ENCODE measurements around the gene ZEB2.

The ZEB2 gene

DNA sequence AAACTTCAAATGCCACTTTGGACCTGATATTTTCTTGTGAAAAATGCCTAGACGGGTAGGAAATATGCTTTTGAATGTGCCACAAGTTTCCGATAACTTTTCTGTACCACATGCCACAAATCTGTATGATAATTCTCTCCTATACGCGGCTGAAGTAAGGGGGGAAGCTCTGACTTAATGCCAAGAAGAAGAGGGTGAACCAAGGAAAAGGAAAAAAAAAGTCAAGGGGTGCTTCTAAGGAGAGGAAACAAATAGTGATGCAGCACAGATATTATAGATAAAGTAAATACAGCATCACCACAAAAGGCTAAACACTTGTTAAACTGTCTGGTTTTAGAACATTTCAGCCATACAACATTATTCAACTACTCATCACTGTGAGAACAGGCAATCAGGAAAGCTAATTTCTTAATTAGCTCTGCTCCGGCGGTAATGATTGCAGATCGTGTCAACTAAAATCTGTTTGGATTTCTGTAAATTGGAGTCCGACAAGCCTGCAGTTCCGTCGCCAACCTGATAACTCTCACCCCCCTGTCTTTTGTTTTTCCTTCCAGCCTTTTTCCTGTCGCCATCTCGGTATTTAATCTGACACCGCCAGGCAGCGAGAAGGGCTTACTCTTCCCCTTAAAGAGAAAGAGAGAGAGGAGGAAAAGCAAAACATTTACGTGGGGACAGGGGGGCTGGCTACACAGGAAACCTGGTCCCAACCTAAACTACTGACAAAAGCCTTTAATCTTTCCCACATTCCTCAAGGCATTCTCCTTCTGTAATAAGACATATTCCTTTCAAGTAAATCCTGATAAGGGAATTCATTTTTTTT is 67.5 kb downstream of the ZEB2 start:
- DNase-seq (ENCODE audit: low read depth, low spot score), result peak; percentile 74

DNA sequence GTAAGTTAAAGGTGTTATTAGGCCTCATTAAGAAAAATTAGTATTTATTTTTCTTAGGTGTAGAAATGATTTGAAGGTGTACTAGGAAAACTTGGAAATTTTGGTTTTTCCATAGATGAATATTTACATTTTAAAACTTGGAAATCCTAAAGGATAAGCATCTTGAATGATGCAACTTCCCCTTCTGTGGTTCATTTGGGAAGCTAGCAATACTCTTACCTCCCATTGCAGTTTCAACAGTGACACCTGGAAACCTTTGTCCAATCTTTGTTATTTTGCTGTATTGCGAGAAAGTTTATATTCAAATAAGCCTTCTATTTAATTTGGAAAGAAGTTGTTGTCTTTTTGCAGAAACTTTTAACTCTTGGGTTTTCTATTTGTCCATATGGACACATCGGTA is 68.5 kb downstream of the ZEB2 start:
- no peak for DNase-seq (ENCODE audit: low read depth, low spot score)

DNA sequence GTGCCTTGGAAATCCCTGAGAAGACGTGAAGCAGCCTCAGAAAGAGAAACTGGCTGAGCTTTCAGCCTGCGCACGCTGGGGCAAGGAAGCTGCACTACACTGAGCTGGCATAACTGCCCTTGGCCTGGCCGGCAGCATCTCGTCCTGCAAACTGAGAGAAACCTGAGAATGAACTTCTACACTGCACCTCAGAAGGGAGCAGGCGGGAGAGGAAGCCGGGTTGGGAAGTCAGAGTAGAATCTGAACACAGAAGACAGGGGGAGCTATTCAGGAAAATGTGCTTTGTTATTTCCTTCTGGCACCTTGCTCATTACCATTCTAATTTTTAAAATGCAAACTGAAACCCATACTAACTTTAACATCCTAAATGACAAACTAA is 70.9 kb downstream of the ZEB2 start:
- peak; percentile 48 for DNase-seq (ENCODE audit: low read depth, low spot score)

DNA sequence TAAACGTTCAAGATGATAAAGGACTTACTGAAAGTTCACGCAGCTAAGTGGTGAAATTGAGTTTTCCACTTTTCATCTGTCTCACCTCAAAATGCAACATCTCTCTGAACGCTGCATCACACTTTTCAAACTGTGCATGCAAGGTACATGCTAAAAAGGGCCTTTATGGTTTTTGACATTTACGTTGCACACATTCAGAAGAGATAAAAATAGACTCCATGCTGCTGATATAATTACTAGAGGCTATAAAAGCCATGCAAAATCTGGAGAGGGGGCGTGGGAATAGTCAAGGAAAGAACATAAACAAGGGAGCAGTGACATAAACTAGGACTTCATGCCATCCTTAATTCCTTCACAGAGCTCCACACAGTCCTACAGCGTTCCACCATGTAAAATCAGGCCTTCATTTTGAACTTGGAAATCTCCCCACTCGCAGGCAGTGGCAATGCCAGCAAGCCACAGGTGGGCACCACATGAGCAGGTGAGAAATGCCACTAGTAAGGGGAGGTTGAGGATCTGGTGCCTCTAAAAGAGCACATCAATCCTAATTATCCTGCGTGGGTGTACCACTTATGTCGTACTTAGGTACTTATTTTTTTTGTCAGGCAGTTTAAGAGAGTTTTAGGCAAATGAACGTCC is 71.4 kb downstream of the ZEB2 start:
- no peak for DNase-seq (ENCODE audit: low read depth, low spot score)

DNA sequence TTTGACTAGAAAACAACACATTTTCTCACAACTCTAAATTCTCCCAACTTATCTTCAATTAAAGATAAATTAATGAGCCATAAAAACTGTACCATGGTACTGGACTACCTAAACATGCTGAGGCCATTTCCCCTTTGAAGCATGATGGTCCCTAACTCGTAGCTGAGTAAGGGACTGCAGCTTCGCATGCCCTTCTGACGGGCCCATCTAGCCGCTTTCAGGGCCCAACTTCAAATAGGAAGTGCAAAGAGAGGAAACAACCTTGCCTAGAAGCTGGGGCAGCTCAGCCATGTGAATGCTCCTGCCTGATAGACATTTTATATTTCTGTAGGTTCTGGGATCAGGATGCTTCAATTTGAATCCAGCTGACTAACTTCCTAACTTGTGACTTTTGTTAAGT is 72.4 kb downstream of the ZEB2 start:
- DNase-seq (ENCODE audit: low read depth, low spot score), result no peak

DNA sequence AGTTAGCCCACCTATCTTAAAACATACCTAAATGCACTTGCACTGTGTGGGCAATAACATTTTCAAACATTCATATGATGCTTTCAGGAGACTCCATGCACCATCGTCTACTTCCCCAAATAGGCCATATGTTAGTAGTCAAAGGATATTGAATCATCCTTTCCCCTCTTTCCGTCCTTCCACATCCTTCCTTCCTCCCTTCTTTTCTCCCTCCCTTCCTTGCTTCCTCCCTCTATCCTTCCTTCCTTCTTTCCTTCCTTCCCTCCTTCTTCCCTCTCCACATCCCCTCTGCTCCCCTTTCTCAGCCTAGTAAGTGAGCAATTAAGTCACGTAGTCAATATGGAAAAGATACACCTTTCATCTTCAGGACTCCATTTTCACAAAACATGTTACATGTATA is 73.8 kb downstream of the ZEB2 start:
- DNase-seq (ENCODE audit: low read depth, low spot score), result no peak

DNA sequence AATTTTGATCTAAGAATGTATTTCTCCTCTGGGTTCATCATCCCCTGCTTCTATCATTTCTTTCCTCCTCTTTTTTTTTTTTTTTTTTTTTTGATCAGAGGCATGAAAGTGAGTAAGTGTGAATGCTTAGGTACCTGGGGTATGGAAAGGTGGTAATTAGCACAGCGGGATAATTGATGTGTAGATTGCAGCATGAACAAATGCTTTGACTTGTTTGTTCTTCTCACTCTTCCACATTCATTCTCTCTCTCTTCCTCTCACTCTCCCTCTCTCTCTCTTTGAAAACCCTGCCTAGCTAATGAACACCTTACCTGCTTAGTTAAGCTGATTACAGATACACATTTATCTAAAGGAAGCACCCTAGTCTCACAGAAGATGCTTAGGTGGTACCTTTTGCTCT is 74.7 kb downstream of the ZEB2 start:
- no peak for DNase-seq (ENCODE audit: low read depth, low spot score)

DNA sequence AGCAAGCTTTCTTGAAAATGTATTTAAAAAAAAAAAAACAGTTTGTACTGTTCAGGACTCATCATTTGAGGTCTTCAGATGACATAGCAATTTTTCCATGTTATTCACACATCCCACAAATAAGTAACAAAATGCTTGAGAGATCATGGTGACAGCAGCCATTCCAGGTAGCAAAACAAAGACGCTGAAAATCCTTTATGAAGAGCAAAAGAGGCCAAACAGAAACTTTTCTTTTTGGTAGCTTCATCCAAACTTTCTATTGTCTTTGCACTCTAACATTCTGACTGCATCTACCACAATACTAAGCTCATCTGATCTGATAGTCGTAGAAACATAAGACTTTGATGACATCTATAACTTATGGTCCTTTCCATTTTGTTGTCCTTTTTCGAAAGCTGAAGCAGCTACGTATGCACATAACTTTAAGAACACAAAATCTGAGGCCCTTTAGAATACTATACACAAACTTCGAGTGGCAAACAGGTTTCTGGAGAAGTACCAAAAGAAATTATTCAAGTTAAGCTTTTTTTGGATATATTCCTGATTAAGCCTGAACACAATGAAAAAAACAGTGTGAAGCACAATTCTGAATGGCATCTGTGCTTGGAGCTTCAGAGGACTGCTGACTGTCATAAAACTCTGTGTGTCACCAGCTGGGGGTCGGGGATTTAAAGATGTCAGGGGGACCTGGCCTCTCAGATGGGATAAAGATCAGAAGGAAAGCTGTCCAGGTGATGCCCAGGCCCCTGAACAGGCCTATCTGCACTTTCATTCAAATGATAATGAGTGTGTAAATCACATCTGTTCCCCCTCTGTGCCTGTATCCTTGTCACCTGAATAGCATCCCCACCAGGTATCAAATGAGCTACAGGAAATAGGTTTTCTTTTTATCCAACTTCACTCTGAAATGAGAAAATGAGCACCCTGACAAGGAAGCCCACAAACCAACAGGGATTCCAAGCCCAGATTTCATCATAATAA is 75.8 kb downstream of the ZEB2 start:
- peak; percentile 41 for DNase-seq (ENCODE audit: low read depth, low spot score)

DNA sequence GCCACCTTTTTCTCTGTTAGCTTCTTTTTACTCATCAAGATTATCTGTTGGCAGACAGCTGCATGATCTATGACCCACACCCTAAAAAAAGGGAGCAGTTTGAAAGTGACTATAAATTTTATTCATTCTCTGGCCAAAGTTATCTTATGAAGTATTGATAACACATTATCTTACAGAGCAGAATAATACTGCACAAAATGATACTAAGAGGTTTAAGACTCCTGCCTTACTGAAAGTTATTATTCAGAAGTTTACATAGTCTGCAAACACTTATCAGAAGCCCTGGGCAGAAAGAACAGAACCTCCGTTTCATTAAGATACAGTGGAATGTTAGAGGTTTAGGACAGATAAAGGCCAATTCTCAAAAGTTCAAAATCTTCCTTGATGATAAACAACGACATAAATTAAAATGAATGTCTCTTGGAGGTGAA is 78.2 kb downstream of the ZEB2 start:
- DNase-seq (ENCODE audit: low read depth, low spot score), result no peak

DNA sequence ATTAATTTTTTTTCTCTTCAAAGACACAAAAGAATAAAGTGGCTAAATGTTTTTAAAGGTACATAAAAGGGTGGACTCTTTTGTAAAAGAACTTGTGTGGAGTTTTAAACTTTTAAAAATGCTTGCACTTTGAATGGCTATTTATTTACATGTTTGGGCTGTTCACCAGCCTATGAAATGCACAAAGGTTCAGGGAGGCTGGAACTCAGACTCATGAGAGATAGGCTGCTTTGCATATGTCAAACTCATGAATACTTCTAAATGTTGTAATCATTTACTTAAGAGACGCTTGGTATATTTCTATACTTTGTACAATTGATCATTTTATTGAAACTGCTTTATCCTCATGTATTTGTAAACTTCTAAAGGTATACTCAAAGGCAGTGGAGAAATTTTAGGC is 79.9 kb downstream of the ZEB2 start:
- no peak for DNase-seq (ENCODE audit: low read depth, low spot score)

DNA sequence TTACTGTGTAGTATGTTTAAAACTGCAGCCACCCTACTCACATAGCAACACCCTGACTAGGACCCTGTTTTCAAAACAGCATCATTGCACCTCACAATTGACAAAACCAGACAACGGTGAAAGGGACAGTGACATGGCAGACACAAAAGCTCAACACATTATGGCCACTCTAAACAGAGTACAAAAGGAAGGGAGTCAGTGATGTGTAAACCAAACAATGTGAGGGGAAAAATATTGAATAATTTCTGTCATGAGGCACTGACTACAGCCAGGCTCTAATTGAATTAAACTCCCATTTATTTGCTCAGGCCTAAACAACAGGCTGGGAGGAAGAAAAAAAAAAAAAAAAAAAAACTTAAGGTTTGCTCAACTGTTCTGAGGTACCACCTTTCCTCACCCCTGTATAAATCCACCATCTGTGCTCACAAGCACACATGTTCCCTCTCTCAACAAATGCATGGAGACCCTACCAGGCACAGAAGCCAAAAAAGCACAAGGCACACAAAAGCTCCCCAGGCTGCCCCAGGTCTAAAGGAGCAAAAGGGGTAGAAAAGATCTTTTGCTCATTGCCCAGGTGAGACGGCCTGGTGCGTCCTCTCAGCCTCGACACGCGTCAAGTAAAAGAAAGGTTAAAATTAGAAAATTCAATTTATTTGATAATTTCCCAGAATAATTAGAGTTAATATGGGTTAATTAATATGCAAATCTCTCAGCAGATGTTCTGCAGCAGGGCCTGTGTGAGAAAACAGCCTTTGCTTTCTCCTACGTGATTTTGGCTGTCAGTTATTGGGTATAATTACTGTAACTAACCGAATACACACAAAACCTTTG is 80.9 kb downstream of the ZEB2 start:
- DNase-seq (ENCODE audit: low read depth, low spot score), result no peak

DNA sequence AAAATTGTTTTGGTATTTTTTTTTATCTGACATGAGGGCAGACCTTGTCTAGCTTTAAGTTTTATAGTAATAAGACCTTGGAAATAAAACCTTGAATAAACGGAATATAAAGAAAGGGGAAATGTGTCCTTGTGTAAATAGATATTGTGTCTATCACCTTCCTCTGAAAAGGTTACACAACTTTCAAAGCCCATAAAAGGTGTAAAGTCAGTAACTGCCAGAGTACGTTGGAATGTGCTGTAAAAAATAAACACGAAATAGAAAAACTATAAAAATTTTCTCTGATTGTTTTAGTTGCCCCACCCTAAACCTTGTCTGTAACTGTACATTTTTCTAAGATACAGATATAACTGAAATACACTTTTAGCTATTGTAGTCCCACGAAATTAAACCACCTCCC is 82.3 kb downstream of the ZEB2 start:
- no peak for DNase-seq (ENCODE audit: low read depth, low spot score)

DNA sequence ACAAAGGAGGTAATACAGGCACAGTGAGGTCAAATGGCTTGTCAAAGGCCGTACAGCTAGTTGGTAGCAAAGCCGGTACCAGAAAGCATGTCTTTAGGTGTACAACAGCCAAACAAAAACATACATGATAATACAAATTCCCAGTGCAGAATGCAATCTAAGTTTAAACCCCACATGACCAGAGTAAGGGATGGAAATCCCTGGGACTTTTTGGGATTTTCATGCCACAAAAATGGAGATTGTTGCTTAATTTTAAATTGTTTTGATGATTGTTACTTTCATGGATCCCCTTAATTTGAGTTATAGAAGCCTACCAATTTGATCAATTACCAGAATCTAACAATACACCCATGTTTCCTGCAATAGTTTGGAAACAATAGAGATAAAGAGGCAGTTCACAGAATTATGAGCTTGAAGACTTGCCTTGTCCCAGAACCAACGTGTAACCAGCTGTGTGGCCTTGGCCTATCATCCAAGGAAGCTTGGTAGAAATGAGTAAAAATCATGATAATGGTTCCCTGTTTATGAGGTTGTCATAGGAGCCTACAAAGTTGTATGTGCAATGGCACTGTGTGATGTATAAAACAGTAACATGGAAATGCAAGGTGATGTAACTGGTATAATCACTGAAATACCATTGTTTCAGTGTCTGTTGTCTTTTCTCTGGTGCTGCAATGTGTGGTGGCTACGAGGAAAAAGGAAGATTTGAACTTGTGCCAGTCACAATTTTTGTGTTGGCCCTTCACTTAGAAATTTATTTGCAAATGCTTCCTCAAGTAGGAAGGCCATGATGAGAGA is 85.3 kb downstream of the ZEB2 start:
- no peak for DNase-seq (ENCODE audit: low read depth, low spot score)

DNA sequence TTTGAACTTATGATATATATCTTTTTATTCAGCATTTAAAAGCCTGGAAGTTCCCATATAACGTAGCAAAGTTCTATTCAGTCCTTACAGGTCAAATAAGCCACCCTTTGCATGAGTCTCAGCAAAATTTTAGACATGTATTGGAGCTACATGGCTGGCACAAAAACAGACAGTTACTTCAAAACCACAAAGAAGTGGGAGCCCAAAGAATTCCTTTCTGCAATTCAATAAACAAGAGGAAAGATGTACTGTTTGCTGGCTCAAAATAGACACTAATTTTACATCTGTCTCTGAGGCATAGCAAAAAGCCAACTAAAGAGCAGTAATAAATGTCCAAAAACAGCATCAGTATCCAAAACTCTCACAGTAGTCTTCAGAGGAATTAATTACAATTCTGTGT is 87.0 kb downstream of the ZEB2 start:
- DNase-seq (ENCODE audit: low read depth, low spot score), result no peak

DNA sequence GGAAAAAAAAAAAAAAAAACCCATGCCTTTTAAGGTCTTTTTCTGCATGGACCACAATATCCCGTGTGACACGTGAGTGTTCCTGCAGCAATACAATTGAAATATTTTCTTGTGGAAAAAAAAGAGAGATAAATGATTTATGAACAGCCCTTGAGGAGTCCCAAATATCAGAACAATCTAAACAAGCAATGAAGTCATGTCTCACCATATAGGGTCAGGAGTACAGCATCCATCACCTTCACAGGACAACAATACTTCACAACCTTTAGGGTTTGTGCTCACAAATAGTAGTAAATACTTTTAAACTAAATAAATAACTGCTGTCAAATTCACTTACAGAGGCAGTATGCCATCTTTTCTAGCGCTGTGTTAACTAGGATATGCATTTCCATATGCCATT is 87.9 kb downstream of the ZEB2 start:
- DNase-seq (ENCODE audit: low read depth, low spot score), result no peak

DNA sequence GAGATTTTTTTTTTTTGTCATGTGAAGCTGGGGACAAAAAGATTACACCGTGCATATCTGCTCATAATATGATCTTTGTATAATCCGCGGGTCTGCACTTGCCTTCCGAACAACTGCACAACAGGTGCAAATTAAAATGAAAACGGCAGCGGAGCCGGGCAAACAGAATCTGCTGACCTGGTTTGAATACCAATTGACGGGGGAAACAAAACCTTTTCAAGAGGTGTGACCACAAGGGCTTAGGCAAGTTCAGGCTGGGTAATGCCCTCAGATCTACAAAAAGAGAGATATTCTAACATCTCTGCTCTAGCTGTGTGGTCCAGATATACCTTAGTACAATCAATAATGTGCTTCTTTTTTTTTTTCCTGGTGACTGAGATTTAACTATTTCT is 88.5 kb downstream of the ZEB2 start:
- DNase-seq (ENCODE audit: low read depth, low spot score), result no peak

DNA sequence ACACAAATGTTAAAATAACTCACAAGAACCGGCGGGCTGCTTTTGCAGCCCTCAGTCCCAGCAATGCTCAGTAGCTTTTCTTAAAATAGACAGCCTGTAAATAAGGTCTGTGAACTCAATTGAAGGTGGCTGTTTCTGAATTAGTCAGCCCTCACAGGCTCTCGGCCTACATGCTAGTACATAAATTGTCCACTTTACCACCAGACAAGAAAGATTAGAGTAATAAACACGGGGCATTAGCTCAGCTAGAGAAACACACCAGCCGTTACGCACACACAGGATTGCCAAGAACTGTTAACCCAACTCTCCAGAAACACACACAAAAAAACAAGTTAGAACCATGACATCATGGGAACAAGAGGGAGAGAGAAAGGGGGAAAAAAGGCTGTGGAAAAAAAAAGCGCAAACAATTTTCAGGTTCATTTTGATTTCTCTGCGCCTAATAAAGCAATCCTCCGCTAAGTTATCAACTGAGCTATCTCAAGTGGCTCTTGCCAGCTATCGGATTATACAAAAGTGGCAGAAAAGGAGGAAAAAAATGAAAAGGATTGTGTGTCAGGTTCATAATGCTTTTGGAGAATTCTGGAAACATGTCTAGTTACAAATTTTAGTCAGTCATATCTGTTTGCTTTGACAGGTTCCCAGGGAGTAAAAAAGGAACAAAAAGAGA is 89.1 kb downstream of the ZEB2 start:
- DNase-seq (ENCODE audit: low read depth, low spot score), result peak; percentile 38

DNA sequence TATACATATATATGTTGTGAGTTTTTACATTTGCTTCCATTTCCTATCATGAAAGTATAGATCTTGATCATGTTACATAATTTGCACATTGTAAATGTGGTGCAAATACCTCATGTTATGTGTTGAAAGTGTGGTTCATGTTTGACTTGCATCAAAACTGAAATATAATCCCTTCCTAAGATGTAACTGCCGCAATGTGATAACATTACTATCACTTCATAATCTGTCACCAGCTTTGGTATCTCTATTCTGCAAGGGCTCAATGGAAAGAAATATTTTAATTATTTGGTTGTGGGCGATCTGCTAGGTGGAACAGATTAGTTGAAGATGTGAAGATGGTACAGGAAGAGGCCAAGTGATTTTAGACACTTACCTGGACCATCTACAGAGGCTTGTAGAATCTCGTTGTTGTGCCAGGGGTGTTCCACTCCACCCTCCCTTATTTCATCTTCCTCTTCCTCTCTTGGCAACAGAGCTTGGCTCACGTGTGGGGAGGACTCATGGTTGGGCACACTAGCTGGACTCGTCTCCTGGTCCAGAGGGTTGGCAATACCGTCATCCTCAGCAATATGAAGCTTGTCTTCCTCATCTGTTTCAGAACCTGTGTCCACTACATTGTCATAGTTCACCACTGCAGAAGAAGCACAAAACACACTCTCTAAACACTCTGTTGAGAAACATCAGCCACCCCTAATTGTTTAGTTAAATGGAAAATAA is 90.4 kb downstream of the ZEB2 start:
- no peak for DNase-seq (ENCODE audit: low read depth, low spot score)

DNA sequence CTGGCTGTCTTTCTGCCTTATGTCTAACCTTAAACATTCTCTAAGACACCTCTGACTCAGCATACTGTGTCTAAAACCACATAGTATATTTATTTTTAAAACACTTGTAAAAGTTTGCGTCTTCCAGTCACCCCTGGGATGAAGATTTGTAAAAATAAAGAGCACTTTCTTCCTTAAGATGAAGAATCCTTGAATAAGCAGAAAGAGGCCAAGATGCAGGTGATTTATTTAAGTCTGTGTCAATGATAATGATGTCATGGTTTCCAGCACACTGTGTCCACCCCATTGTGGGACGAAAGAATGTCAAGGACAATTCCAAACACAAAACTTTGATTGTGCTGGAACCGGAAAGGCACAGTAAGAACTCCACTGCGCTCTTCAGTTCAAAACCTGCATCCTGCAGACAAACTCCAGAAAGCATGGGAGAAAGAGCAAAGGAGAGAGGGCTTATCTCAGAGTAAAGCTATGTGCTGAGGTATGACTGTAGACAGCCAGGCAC is 92.9 kb downstream of the ZEB2 start:
- DNase-seq (ENCODE audit: low read depth, low spot score), result no peak
